ENCODE measurements around the gene ACADVL.
"Not testable (repeated sequence)": the region's sequence is repeated elsewhere in the genome, so short reads cannot be mapped to it uniquely, and the experiment has no call there.

ACADVL gene

DNA sequence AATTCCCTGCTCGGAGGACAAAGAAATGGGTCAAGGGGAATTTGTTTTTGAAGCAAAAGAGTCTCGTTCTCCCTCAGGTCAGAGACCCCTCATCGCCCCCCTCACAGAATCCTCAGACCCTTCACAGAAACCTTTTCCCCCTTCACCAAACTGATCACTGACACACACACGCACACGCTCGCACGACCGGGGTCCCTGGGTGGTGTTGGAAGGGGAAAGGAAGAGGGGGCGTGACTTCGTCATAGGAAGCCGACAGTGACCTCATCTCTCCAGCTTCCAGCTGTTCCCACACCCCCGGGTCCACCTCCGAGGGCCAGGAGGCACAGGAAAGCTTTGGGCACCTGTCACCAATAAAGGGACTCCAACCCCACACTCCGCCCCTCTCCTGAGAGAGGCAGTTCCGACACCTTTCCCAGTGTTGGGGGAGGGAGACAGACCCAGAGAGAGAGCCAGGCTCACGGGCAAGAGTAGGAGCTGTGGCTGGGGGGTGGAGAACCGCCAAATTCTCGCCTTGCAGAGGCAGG, 41.7 kb upstream of the ACADVL start:
- Histone ChIP-seq H4K20me1 (ENCODE audit: insufficient read depth) (no peaks in the 10 kb centered on the region), H2AFZ (ENCODE audit: low read depth) (peak overlapping the region; percentile 22; the same call in 1 of the 2 replicates), H3K27ac (no peak overlapping the region), H3K4me3 (IDR thresholded peaks at IDR 0.05; ENCODE audit: insufficient read depth, low read depth, low read length) (no peak overlapping the region), H3K36me3 (ENCODE audit: insufficient read depth) (no peaks in the 10 kb centered on the region), H3K4me1 (ENCODE audit: low read depth, poor library complexity, severe bottlenecking) (no peaks in the 10 kb centered on the region), H3K79me2 (ENCODE audit: insufficient read depth, low read depth) (no peaks in the 10 kb centered on the region), H3K9ac (no peak overlapping the region), H3K4me2 (0 out of 2 replicates have a peak overlapping the region, but pooled peaks have one; percentile 42), H3K27me3 (ENCODE audit: insufficient read depth, low read depth) (no peaks in the 10 kb centered on the region)
- TF ChIP-seq, protein P1, sequence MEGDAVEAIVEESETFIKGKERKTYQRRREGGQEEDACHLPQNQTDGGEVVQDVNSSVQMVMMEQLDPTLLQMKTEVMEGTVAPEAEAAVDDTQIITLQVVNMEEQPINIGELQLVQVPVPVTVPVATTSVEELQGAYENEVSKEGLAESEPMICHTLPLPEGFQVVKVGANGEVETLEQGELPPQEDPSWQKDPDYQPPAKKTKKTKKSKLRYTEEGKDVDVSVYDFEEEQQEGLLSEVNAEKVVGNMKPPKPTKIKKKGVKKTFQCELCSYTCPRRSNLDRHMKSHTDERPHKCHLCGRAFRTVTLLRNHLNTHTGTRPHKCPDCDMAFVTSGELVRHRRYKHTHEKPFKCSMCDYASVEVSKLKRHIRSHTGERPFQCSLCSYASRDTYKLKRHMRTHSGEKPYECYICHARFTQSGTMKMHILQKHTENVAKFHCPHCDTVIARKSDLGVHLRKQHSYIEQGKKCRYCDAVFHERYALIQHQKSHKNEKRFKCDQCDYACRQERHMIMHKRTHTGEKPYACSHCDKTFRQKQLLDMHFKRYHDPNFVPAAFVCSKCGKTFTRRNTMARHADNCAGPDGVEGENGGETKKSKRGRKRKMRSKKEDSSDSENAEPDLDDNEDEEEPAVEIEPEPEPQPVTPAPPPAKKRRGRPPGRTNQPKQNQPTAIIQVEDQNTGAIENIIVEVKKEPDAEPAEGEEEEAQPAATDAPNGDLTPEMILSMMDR (conservative IDR thresholded peaks at IDR 0.05; ENCODE audit: low read depth, low read length), result no peak

DNA sequence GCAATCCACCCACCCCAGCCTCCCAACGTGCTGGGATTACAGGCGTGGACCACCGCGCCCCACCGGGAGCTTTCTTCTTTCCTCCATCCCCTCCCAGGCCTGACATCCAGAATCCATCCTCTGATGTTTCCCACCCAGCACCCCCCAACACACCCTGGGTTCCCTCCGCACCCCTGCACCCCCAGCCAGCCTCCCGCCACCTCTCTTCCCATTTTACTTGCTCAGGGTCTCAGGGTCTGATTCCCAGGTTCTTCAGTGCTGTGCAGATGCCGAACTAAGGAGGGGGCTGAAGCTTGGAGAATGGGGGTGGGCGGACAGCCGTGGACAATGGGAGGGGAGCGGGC, 40.8 kb upstream of the ACADVL start:
- no peaks in the 10 kb centered on the region for H3K79me2 ChIP-seq (ENCODE audit: insufficient read depth, low read depth)
- no peak overlapping the region for H3K9ac ChIP-seq
- H3K27ac ChIP-seq, result no peak overlapping the region
- H4K20me1 ChIP-seq (ENCODE audit: insufficient read depth), result no peaks in the 10 kb centered on the region
- no peak overlapping the region for H3K4me3 ChIP-seq (IDR thresholded peaks at IDR 0.05; ENCODE audit: insufficient read depth, low read depth, low read length)
- H2AFZ ChIP-seq (ENCODE audit: low read depth), result no peak overlapping the region
- TF ChIP-seq, protein P1 (conservative IDR thresholded peaks at IDR 0.05; ENCODE audit: low read depth, low read length), result no peak
- no peaks in the 10 kb centered on the region for H3K36me3 ChIP-seq (ENCODE audit: insufficient read depth)
- H3K27me3 ChIP-seq (ENCODE audit: insufficient read depth, low read depth), result no peaks in the 10 kb centered on the region
- no peaks in the 10 kb centered on the region for H3K4me1 ChIP-seq (ENCODE audit: low read depth, poor library complexity, severe bottlenecking)
- H3K4me2 ChIP-seq, result no peak overlapping the region

DNA sequence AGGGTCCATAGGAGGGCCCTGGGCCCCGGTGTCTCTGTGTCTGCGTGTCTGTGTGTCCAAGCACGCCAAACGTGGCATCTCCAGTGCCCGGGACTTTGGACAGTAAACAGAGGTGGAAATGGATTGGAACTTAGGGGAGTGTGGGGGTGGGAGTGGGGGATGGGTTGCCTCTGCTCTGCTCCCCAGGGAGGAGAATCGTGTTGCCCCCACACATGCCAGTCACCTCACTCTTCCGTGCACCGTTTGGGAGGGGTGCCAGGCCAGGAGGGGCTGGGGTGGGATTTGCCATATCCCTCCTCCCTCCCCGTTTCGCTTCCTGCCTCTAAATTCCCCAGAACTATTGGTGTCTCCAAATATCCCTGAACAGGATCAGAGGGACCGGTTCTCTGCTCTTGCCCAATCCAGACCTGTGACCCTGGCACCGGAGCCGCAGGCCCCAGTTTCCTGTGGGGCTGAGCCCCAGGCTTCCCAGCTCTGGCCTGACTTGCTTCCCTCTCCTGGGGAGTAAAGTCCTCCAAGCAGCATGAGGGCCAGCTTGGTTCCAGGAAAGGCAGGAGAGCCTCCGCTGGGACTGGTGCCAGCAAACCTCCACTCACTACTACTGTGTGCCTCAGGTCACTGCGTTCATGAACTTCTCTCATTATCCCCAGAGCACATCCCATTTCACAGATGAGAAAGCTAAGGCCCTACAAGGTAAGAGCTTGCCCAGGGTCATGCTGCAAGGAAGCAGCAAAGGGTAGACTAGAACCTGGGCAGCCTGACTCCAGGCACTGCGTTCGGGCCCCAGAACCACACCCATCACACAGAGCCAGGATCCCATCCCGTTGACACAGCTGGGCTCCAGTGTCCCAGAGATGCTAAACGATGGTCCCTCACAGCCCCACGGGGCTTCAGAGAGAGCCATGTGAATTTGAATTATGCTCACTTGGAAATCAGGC, 40.2 kb upstream of the ACADVL start, which contains the start of gene ASGR1:
ASGR1 (minus strand) TSS at position 54 of the 938 bp plus-strand sequence. CDS start 807 bp downstream, outside the sequence.
- Histone ChIP-seq H3K36me3 (ENCODE audit: insufficient read depth) (no peaks in the 10 kb centered on the region), H3K4me1 (ENCODE audit: low read depth, poor library complexity, severe bottlenecking) (no peaks in the 10 kb centered on the region), H3K27me3 (ENCODE audit: insufficient read depth, low read depth) (no peaks in the 10 kb centered on the region), H3K4me2 (no peak within 1 kb of the TSS), H3K79me2 (ENCODE audit: insufficient read depth, low read depth) (no peaks in the 10 kb centered on the region), H2AFZ (ENCODE audit: low read depth) (no peak within 1 kb of the TSS), H3K9ac (no peak within 1 kb of the TSS), H3K4me3 (IDR thresholded peaks at IDR 0.05; ENCODE audit: insufficient read depth, low read depth, low read length) (no peak within 1 kb of the TSS), H4K20me1 (ENCODE audit: insufficient read depth) (no peaks in the 10 kb centered on the region), H3K27ac (no peak within 1 kb of the TSS)
- TF ChIP-seq, protein P1 (conservative IDR thresholded peaks at IDR 0.05; ENCODE audit: low read depth, low read length), result no peak

DNA sequence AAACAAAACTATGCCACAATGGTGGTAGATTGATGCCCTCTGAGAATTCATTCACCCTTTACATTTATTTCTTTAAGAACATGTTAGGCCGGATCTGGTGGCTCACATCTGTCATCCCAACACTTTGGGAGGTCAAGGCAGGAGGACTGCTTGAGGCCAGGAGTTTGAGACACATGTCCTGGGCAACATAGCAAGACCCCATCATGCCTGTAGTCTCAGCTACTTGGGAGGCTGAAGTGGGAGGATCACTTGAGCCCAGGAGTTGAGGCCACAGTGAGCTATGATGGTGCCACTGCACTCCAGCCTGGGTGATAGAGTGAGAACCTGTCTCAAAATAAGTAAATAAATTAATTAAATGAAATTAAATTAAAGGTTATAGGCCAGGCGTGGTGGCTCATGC, 37.6 kb upstream of the ACADVL start:
- H4K20me1 ChIP-seq (ENCODE audit: insufficient read depth), result not testable (repeated sequence)

More for the DNA sequence above, 37.6 kb upstream of the ACADVL start:
- not testable (repeated sequence) for H3K27ac ChIP-seq; H3K4me1 ChIP-seq (ENCODE audit: low read depth, poor library complexity, severe bottlenecking); H3K4me2 ChIP-seq; H2AFZ ChIP-seq (ENCODE audit: low read depth); H3K36me3 ChIP-seq (ENCODE audit: insufficient read depth); H3K9ac ChIP-seq; H3K27me3 ChIP-seq (ENCODE audit: insufficient read depth, low read depth); H3K4me3 ChIP-seq (IDR thresholded peaks at IDR 0.05; ENCODE audit: insufficient read depth, low read depth, low read length); H3K79me2 ChIP-seq (ENCODE audit: insufficient read depth, low read depth)
